HEK293 (cell line): ENCODE results near the gene MYL7.

Source experiments
- ZNF660 ChIP-seq: fragments of 450-650 bp; IDR thresholded peaks from 2 replicates; pipeline ENCODE4 v1.5.1; 2018; ENCODE audit warnings: missing biosample characterization, mild to moderate bottlenecking, missing genetic modification characterization
- ZNF830 ChIP-seq: fragments of 450-650 bp; IDR thresholded peaks from 2 replicates; pipeline ENCODE4 v1.5.0; 2018; ENCODE audit warnings: missing biosample characterization, missing genetic modification characterization, low read depth, mild to moderate bottlenecking, moderate library complexity

GRCh38 chr7:44106311-44107065 is 34.6 kb downstream of the MYL7 start:
- no peak for TF ChIP-seq ZNF660 (tag by site-specific recombination)
- TF ChIP-seq ZNF830 (tag by site-specific recombination), result no peak
